H1 (cell line): ENCODE data around the gene SLC35F6. TPM values are rescaled to one million over a fixed set of nuclear protein-coding genes. Genes with fewer than 3 reads are reported as not detected.

Experiments used
- CTCF ChIA-PET: fragments of 300-600 bp; sonication (Branson Sonifier 250); formaldehyde crosslinking; loops from one replicate; lab custom pipeline; 2021; ENCODE audit not compliant: partially characterized antibody; lab: Charles Lee
- POLR2A ChIA-PET: fragments of 300-600 bp; sonication (Branson Sonifier 250); formaldehyde crosslinking; loops from one replicate; lab custom pipeline; 2021; ENCODE audit warnings: inconsistent platforms; ENCODE audit not compliant: partially characterized antibody; lab: Charles Lee
- DNase-seq, 2 experiments: peaks; one replicate each; pipeline versions ENCODE4 v3.0.0 to v3.0.0-alpha.2; 2010 to 2022; ENCODE audit warnings: low spot score in 2 of 2, low read depth in 1 of 2, mixed read lengths in 1 of 2
- FAIRE-seq: peaks from 2 replicates; lab custom pipeline; 2011; peaks lifted over from hg19 to GRCh38; lab: Jason Lieb, UNC
- H2AFZ ChIP-seq: 2 replicates; pipeline ENCODE4 v1.8.1; 2012; ENCODE audit warnings: low read length, inconsistent platforms
- H2AK5ac ChIP-seq: 2 replicates; pipeline ENCODE4 v1.6.1; 2013; ENCODE audit warnings: low read depth, low read length
- H2BK120ac ChIP-seq: replicated peaks from 2 replicates; pipeline ENCODE3; 2013; ENCODE audit warnings: low read depth, low read length, inconsistent platforms
- H2BK12ac ChIP-seq: 2 replicates; pipeline ENCODE4 v1.6.1; 2013; ENCODE audit warnings: low read depth, low read length
- H2BK15ac ChIP-seq: 2 replicates; pipeline ENCODE4 v1.6.1; 2013; ENCODE audit warnings: low read length
- H2BK20ac ChIP-seq: 2 replicates; pipeline ENCODE4 v1.6.1; 2013; ENCODE audit warnings: low read length
- H2BK5ac ChIP-seq: 2 replicates; pipeline ENCODE4 v1.6.1; 2013; ENCODE audit warnings: low read depth, low read length
- H3K14ac ChIP-seq: 2 replicates; pipeline ENCODE4 v1.6.1; 2013; ENCODE audit warnings: inconsistent platforms; ENCODE audit not compliant: insufficient read length
- H3K18ac ChIP-seq: 2 replicates; pipeline ENCODE4 v1.6.1; 2013; ENCODE audit warnings: low read length; ENCODE audit errors: extremely low read depth
- H3K23ac ChIP-seq: 2 replicates; pipeline ENCODE4 v1.6.1; 2013; ENCODE audit warnings: inconsistent platforms; ENCODE audit not compliant: insufficient read length
- H3K23me2 ChIP-seq: 2 replicates; pipeline ENCODE4 v1.6.1; 2013; ENCODE audit warnings: low read depth, low read length
- H3K27ac ChIP-seq: 2 replicates; pipeline ENCODE4 v1.6.1; 2011; ENCODE audit warnings: low read depth, low read length, inconsistent platforms
- H3K27me3 ChIP-seq, 4 experiments: replicated peaks in 1 of 4; 1 replicate in 1 of 4; 2 replicates in 3 of 4; pipeline versions ENCODE4 v1.6.1 to v1.8.1; 2011 to 2013; ENCODE audit warnings: low read length in 3 of 4, mild to moderate bottlenecking in 3 of 4, inconsistent platforms in 2 of 4, mixed read lengths in 2 of 4, moderate library complexity in 1 of 4; ENCODE audit not compliant: control insufficient read depth in 3 of 4, insufficient read depth in 3 of 4; ENCODE audit errors: extremely low read depth in 1 of 4
- H3K36me3 ChIP-seq, 4 experiments: 2 replicates each; pipeline versions ENCODE4 v1.6.1 to v1.8.1; 2011 to 2013; ENCODE audit warnings: mild to moderate bottlenecking in 4 of 4, low read length in 3 of 4, moderate library complexity in 2 of 4, control low read depth in 1 of 4, inconsistent platforms in 1 of 4; ENCODE audit not compliant: insufficient read depth in 4 of 4, control insufficient read depth in 2 of 4
- H3K4ac ChIP-seq: replicated peaks from 2 replicates; pipeline ENCODE3; 2013; ENCODE audit warnings: low read length, low read depth, mixed read lengths, inconsistent platforms; ENCODE audit not compliant: insufficient read length
- H3K4me1 ChIP-seq, 4 experiments: replicated peaks in 1 of 4; 1 replicate in 1 of 4; 2 replicates in 3 of 4; pipeline versions ENCODE4 v1.6.1 to v1.8.1; 2011 to 2013; ENCODE audit warnings: low read length in 3 of 4, inconsistent platforms in 2 of 4, mixed read lengths in 1 of 4; ENCODE audit not compliant: insufficient read depth in 4 of 4, control insufficient read depth in 3 of 4
- H3K4me2 ChIP-seq, 2 experiments: 2 replicates each; pipeline versions ENCODE4 v1.6.1 to v1.8.1; 2011 to 2013; ENCODE audit warnings: low read depth in 2 of 2, low read length in 2 of 2, control low read depth in 1 of 2, inconsistent platforms in 1 of 2, mild to moderate bottlenecking in 1 of 2; ENCODE audit not compliant: insufficient read depth in 1 of 2
- H3K4me3 ChIP-seq, 4 experiments: fragments of 200-600, 300-600 bp in 1 of 4; sonication (generic), shearing (Covaris generic), sonication (Bioruptor Twin) in 1 of 4; 2 replicates each; pipeline versions ENCODE4 v1.5.1 to v1.8.1; 2011 to 2016; ENCODE audit warnings: low read length in 4 of 4, low read depth in 3 of 4, control low read depth in 2 of 4, inconsistent platforms in 2 of 4, mild to moderate bottlenecking in 2 of 4, mixed read lengths in 1 of 4, moderate library complexity in 1 of 4; ENCODE audit not compliant: insufficient read depth in 2 of 4; ENCODE audit errors: extremely low read depth in 1 of 4
- H3K56ac ChIP-seq: replicated peaks from 2 replicates; pipeline ENCODE3; 2013; ENCODE audit warnings: low read depth, mild to moderate bottlenecking, mixed read lengths, low read length, inconsistent platforms; ENCODE audit not compliant: insufficient read length
- H3K79me1 ChIP-seq: 2 replicates; pipeline ENCODE4 v1.6.1; 2013; ENCODE audit warnings: low read depth, low read length, control low read depth
- H3K79me2 ChIP-seq, 2 experiments: 2 replicates each; pipeline versions ENCODE4 v1.6.1 to v1.8.1; 2012 to 2013; ENCODE audit warnings: low read length in 2 of 2, mild to moderate bottlenecking in 2 of 2, inconsistent platforms in 1 of 2; ENCODE audit not compliant: insufficient read depth in 2 of 2, control insufficient read depth in 1 of 2
- H3K9ac ChIP-seq, 4 experiments: replicated peaks in 1 of 4; 1 replicate in 1 of 4; 2 replicates in 3 of 4; pipeline versions ENCODE4 v1.6.1 to v1.8.1; 2011 to 2013; ENCODE audit warnings: low read depth in 3 of 4, low read length in 3 of 4, control low read depth in 2 of 4, mild to moderate bottlenecking in 2 of 4, moderate library complexity in 2 of 4, inconsistent platforms in 1 of 4; ENCODE audit errors: extremely low read depth in 1 of 4
- H3K9me3 ChIP-seq, 2 experiments: 2 replicates each; pipeline versions ENCODE4 v1.6.1 to v1.8.1; 2012 to 2013; ENCODE audit warnings: mild to moderate bottlenecking in 2 of 2, moderate library complexity in 2 of 2, control low read depth in 1 of 2, inconsistent platforms in 1 of 2, low read depth in 1 of 2, low read length in 1 of 2, mixed read lengths in 1 of 2; ENCODE audit not compliant: insufficient read depth in 2 of 2
- H4K20me1 ChIP-seq, 2 experiments: replicated peaks in 1 of 2; 2 replicates each; pipeline versions ENCODE3 to v1.8.1; 2011 to 2013; ENCODE audit warnings: inconsistent platforms in 2 of 2, low read length in 2 of 2, mild to moderate bottlenecking in 1 of 2; ENCODE audit not compliant: insufficient read depth in 2 of 2, control insufficient read depth in 1 of 2
- H4K5ac ChIP-seq: 2 replicates; pipeline ENCODE4 v1.6.1; 2013; ENCODE audit warnings: low read length, low read depth, mixed read lengths, inconsistent platforms; ENCODE audit not compliant: insufficient read length
- H4K8ac ChIP-seq: 2 replicates; pipeline ENCODE4 v1.8.0; 2013; ENCODE audit warnings: mild to moderate bottlenecking, moderate library complexity, low read length, inconsistent platforms; ENCODE audit not compliant: insufficient read depth; ENCODE audit errors: extremely low read depth
- H4K91ac ChIP-seq: replicated peaks from 2 replicates; pipeline ENCODE3; 2013; ENCODE audit warnings: low read length, mixed read lengths, inconsistent platforms; ENCODE audit not compliant: insufficient read length
- CREB1 ChIP-seq: IDR thresholded peaks from 2 replicates; pipeline ENCODE4 v1.6.1; 2012; ENCODE audit warnings: inconsistent platforms
- JUND ChIP-seq: IDR thresholded peaks from 2 replicates; pipeline ENCODE4 v1.6.1; 2011; ENCODE audit warnings: mild to moderate bottlenecking, improper control_type of control experiment, low read length
- KDM1A ChIP-seq: fragments of 200-600, 300-600 bp; sonication (generic); IDR thresholded peaks from 2 replicates; pipeline ENCODE4 v1.7.1; 2016; ENCODE audit warnings: mild to moderate bottlenecking, low read length, borderline replicate concordance
- KDM5A ChIP-seq: fragments of 200-600 bp; IDR thresholded peaks from 2 replicates; pipeline ENCODE4 v1.7.1; 2012; ENCODE audit warnings: mild to moderate bottlenecking, low read length, inconsistent platforms, mixed read lengths
- PHF8 ChIP-seq: fragments of 200-600 bp; sonication (generic); conservative IDR thresholded peaks from 2 replicates; pipeline ENCODE4 v1.7.1; 2012; ENCODE audit warnings: low read depth, mild to moderate bottlenecking, inconsistent platforms, low read length, moderate library complexity
- POLR2A ChIP-seq, 2 experiments: IDR thresholded peaks; 1 replicate in 1 of 2; 2 replicates in 1 of 2; pipeline ENCODE4 v1.6.1; 2011; ENCODE audit warnings: low read depth in 2 of 2, low read length in 2 of 2, mild to moderate bottlenecking in 2 of 2; ENCODE audit errors: control extremely low read depth in 1 of 2
- RFX5 ChIP-seq: IDR thresholded peaks from 2 replicates; pipeline ENCODE4 v1.6.1; 2011; ENCODE audit warnings: low read depth, low read length, improper control_type of control experiment, borderline replicate concordance
- SIX5 ChIP-seq: IDR thresholded peaks from 2 replicates; pipeline ENCODE4 v1.6.1; 2011; ENCODE audit warnings: mild to moderate bottlenecking, low read depth, low read length
- SP1 ChIP-seq: IDR thresholded peaks from 2 replicates; pipeline ENCODE4 v1.6.1; 2011; ENCODE audit warnings: low read depth, low read length
- SRF ChIP-seq: IDR thresholded peaks from 2 replicates; pipeline ENCODE4 v1.6.1; 2011; ENCODE audit warnings: mild to moderate bottlenecking, low read depth, low read length, moderate library complexity
- TAF1 ChIP-seq: IDR thresholded peaks from 2 replicates; pipeline ENCODE4 v1.6.1; 2011; ENCODE audit warnings: mild to moderate bottlenecking, low read depth, low read length
- TEAD4 ChIP-seq: IDR thresholded peaks from 2 replicates; pipeline ENCODE4 v1.6.1; 2012; ENCODE audit warnings: low read depth, low read length, inconsistent platforms, mixed read lengths
- YY1 ChIP-seq: IDR thresholded peaks from 2 replicates; pipeline ENCODE4 v1.6.1; 2011; ENCODE audit warnings: low read depth, mild to moderate bottlenecking, low read length
- WGBS, 2 experiments: shearing (Covaris generic) in 1 of 2; methylation state at CpG; one replicate each; pipeline versions ENCODE4 v1.1.6 to v1.1.7; 2013 to 2015; ENCODE audit warnings: low lambda C conversion rate in 2 of 2, mixed read lengths in 2 of 2, inconsistent platforms in 1 of 2, low coverage in 1 of 2, missing lambda C conversion rate in 1 of 2; ENCODE audit not compliant: insufficient replicate concordance in 2 of 2, insufficient coverage in 1 of 2, insufficient read length in 1 of 2; ENCODE audit errors: extremely low coverage in 1 of 2, missing lambda C conversion rate in 1 of 2; 5-methylcytosine and 5-hydroxymethylcytosine counted together
- polyA plus RNA-seq, 7 experiments: library from polyadenylated mRNA; depleted of rRNA in 3 of 7; stranded (reverse) in 5 of 7; unstranded in 2 of 7; fragments of >200 nt in 5 of 7; fragments of 200-250 nt in 2 of 7; gene quantifications; 1 replicate in 5 of 7; 2 replicates in 1 of 7; 4 replicates in 1 of 7; pipeline versions ENCODE4 v1.2.1 to v1.2.3, GENCODE V29; 2011 to 2013; ENCODE audit warnings: missing spikeins in 2 of 7, mixed read lengths in 2 of 7
- total RNA-seq: library from RNA; stranded (reverse); fragmentation: NEBNext Ultra II Directional; extraction: Animal tissue kit (Norgen Biotek cat#: 25700); gene quantifications from 2 replicates; pipeline ENCODE4 v1.2.1, GENCODE V29; 2021

Gene SLC35F6
- total and polyA plus RNA-seq, 2 of the 8 experiments (the other 6 are each of a cell fraction or from before 2014, with no cell fraction given) = 11.2 to 13.5 TPM

GRCh38 chr2:26746934-26747333, 17.1 kb upstream of the SLC35F6 start:
- no peak for TF ChIP-seq SRF
- TF ChIP-seq TAF1 = no peak
- TF ChIP-seq RFX5 = no peak
- no peak for TF ChIP-seq SP1
- no peak for TF ChIP-seq KDM1A
- TF ChIP-seq POLR2A (IDR thresholded peaks at IDR 0.05; ENCODE audit: control extremely low read depth in 1 of 2, low read depth in 2 of 2, low read length in 2 of 2) = no peak
- TF ChIP-seq TEAD4 = no peak
- no peak for TF ChIP-seq PHF8
- TF ChIP-seq SIX5 = no peak
- no peak for TF ChIP-seq JUND
- TF ChIP-seq YY1 = no peak
- no peak for TF ChIP-seq KDM5A
- TF ChIP-seq CREB1 = no peak
- Histone ChIP-seq H3K4me1 (peaks cover 3% of the 10 kb centered on the region in 4 experiments; a peak in 5 of 7 replicates), H3K23me2 (no peaks in the 10 kb centered on the region), H3K14ac (no peak overlapping the region), H2BK15ac (no peak overlapping the region), H3K79me1 (no peaks in the 10 kb centered on the region), H3K18ac (no peak overlapping the region), H3K4me2 (no peak overlapping the region), H4K8ac (no peak overlapping the region), H3K56ac (no peak overlapping the region), H4K5ac (no peak overlapping the region), H3K23ac (no peak overlapping the region), H2AK5ac (no peak overlapping the region), H2AFZ (no peak overlapping the region), H3K9ac (no peak overlapping the region), H3K36me3 (no peaks in the 10 kb centered on the region), H3K27me3 (peaks cover 0 to 15% (median 10%) of the 10 kb centered on the region in 4 experiments; a peak in 6 of 7 replicates), H3K4ac (no peak overlapping the region), H3K79me2 (no peaks in the 10 kb centered on the region), H2BK12ac (no peak overlapping the region), H4K20me1 (no peaks in the 10 kb centered on the region), H4K91ac (no peak overlapping the region), H2BK120ac (no peak overlapping the region), H3K9me3 (peaks cover 3% of the 10 kb centered on the region in 2 experiments; a peak in 2 of 4 replicates), H3K27ac (no peak overlapping the region), H2BK20ac (no peak overlapping the region), H3K4me3 (no peak overlapping the region), H2BK5ac (no peak overlapping the region)
- POLR2A ChIA-PET = interaction anchor here (0.7 to 0.9 kb wide), 2 partner anchors 22 to 40 kb away, joined by 3 read pairs; no protein-coding TSS in a partner anchor
- DNase-seq = no peak
- FAIRE-seq = no peak
- 84% methylated on average over 3 of the region's 3 CpGs; no CpG with 5 or more reads in 1 of the 2 experiments for WGBS, 2 experiments
- CTCF ChIA-PET = interaction anchor here (0.7 to 14.9 kb wide), 13 partner anchors 9 to 226 kb away, joined by 3 to 367 read pairs (median 9); no protein-coding TSS in a partner anchor
